Superior temporal gyrus (tissue), 1 donor: ENCODE data around the gene EFCAB13.
"Not testable (repeated sequence)": the region's sequence is repeated elsewhere in the genome, so short reads cannot be mapped to it uniquely, and the experiment has no call there.

ENCODE experiments used
- DNase-seq: peaks from one replicate; pipeline ENCODE4 v3.0.0-alpha.2; 2016; ENCODE audit errors: extremely low spot score

The EFCAB13 gene

DNA sequence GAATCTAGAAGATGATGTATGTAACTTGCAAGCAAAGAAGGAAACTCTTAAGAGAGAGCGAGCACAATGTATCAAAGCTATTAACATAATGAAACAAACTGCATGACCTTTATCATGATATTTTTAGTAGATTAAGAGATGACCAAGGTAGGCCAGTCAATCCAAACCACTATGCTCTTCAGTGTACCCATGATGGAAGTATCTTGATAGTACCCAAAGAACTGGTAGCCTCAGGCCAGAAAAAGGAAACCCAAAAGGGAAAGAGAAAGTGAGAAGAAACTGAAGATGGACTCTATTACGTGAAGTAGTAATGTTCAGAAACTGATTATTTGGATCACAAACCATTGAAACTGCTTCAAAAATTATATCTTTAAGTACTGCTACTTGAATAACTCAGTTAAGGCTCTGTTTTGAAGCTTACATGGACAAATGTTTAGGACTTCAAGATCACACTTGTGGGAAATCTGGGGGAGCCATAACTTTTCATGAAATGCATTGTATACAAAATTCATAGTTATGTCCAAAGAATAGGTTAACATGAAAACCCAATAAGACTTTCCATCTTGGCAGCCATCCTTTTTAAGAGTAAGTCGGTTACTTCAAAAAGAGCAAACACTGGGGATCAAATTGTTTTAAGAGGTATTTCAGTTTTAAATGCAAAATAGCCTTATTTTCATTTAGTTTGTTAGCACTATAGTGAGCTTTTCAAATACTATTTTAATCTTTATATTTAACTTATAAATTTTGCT is 102.3 kb downstream of the EFCAB13 start:
- not testable (repeated sequence) for DNase-seq

DNA sequence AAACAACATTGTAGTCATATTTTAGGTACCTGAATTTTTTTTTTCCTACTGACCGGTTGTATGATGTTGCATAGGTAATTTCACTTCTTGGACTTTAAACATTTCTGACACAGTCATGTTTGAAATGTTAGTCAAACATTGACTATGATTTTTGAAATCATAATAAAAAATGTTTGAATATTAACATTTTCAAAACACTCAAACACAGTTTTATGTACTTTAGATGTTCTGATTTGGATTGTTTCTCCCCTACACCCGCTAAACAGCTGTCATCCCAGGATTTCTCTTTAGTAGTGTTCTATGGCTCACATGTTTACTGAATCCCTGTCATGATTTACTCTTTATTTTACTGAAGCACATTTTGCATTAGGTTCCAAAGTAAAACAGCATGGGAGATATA is 104.2 kb downstream of the EFCAB13 start:
- no peak for DNase-seq

DNA sequence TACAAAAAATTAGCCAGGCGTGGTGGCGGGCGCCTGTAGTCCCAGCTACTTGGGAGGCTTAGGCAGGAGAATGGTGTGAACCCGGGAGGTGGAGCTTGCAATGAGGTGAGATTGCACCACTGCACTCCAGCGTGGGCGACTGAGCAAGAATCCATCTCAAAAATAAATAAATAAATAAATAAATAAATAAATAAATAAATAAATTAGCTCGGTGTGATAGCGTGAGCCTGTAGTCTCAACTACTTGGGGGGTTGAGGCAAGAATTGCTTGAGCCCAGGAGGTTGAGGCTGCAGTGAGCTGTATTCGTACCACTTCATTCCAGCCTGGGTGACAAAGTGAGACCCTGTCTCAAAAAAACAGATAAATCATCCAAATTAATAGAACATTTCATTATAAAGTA is 108.5 kb downstream of the EFCAB13 start:
- DNase-seq = not testable (repeated sequence)

DNA sequence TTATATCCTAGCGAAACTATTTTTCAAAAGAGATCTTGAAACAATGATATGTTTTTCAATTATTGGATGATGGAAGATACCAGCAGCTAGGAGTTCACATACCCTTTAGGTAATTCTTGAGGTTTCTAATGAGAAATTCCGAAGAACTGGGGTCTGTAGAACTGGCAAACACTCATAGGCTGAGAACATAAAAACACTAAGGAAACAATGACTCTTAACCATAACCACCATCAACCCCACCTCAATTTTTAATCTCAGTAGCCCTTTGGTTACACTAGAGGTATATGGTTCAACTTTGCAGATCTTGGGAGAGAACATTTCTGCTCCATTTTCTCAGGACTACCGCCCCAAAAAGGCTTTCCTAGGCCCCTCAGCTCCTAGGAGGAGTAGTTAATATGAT is 141.4 kb downstream of the EFCAB13 start:
- DNase-seq = no peak

DNA sequence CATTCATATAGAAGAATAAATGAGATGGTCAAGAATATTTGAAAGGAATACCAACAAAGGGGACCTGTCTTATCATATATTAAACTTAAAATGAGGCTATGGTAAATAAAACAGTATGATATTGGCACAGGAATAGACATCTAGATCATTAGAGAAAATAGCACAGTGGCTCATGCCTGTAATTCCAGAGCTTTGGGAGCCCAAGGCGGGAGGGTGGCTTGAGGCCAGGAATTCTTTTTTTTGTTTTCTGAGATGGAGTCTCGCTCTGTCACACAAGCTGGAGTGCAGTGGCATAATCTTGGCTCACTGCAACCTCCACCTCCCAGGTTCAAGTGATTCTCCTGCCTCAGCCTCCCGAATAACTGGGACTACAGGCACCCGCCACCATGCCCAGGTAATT is 143.2 kb downstream of the EFCAB13 start:
- DNase-seq = not testable (repeated sequence)

DNA sequence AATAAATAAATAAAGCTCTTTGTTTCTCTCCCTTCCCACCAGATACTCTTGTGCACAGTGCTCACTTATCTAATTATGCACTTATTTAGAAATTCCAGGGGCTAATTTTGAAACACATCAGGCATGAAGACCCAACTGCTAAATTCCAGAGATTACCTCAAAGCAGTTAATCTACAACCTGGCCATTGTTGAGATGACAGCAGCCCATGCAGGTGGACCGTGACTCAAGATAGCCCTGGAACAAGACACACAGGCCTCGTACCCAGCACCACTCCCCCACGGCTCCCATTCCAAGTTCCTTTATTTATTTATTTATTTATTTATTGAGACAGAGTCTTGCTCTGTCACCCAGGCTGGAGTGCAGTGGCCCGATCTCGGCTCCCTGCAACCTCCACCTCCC is 147.1 kb downstream of the EFCAB13 start:
- DNase-seq = no peak

DNA sequence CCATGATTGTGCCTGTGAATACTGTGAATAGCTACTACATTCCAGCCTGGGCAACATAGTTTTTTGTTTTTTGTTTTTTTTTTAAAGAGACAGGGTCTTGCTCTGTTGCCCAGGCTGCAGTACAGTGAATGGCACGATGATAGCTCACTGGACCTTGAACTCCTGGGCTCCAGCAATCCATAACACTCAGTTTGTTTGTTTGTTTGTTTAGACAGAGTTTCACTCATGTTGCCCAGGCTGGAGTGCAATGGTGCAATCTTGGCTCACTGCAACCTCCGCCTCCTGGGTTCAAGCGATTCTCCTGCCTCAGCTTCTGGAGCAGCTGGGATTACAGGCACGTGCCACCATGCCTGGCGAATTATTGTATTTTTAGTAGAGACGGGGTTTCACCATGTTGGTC is 148.3 kb downstream of the EFCAB13 start:
- not testable (repeated sequence) for DNase-seq
